Endometrial microvascular endothelial cells (primary cell): ENCODE measurements around the gene BMP2K. TPM values are rescaled to one million over a fixed set of nuclear protein-coding genes. Genes with fewer than 3 reads are reported as not detected.
"Not testable (repeated sequence)": the region's sequence is repeated elsewhere in the genome, so short reads cannot be mapped to it uniquely, and the experiment has no call there.

Experiments used
- in situ Hi-C: cut with HindIII; loops from 2 replicates; pipeline ENCODE4 v1.10.0; 2017; ENCODE audit warnings: low sequenced_read_pairs, low pct_unique_long_range_greater_than_20kb; ENCODE audit errors: inconsistent ontology term
- total RNA-seq: library from RNA; depleted of rRNA; stranded (reverse); fragments of >200 nt; gene quantifications from one replicate; pipeline ENCODE4 v1.2.3, GENCODE V29; 2015; ENCODE audit errors: inconsistent ontology term

Gene BMP2K
- total RNA-seq, 1 donor from 2014 or later = 26.7 TPM

- in situ Hi-C loops = no loop called here
Measured at GRCh38 chr4:78827191-78827590, 51.0 kb downstream of the BMP2K start.

DNA sequence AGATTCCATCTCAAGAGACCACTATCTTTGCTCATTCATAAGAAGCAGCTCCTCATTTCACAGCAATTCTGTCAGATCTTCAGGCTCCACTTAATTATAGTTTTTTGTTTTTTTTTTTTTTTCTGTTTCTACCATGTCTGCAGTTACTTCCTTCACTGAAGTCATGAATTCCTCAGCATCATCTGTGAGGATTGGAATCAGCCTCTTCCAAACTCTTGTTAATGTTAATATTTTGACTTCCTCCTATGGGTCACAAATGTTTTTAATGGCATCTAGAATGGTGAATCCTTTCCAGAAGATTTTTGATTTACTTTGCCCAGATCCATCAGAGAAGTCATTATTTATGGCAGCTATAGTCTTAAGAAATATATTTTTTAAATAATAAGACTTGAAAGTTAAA is 53.1 kb downstream of the BMP2K start:
- in situ Hi-C loops = no loop called here

- in situ Hi-C loops = not testable (repeated sequence)
Measured at GRCh38 chr4:78839676-78840075, 63.5 kb downstream of the BMP2K start.

GRCh38 chr4:78840286-78840685 is 64.1 kb downstream of the BMP2K start:
- in situ Hi-C loops = not testable (repeated sequence)

GRCh38 chr4:78845472-78845871 is 69.3 kb downstream of the BMP2K start:
- in situ Hi-C loops = no loop called here

DNA sequence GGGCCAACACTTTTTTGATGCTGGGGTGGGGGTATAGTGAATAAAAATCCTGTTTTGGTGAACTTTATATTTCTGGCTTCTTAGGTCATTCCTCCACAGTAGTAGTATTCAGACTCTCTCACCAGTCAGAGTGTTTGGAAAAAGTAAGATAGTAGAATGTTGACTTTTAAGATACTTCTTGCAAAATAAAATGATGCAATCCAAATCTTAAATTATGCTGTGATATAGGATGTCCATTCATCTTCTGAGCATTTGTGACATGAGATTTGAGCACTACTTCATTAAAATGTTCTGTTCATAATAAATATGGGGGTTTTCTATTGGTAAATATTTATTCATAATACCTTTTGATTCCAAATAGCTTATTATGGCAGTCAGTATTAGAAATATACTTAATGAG is 70.1 kb downstream of the BMP2K start:
- in situ Hi-C loops = no loop called here

- in situ Hi-C loops = loop anchor here (25.0 kb wide), 1 partner anchor 250 kb away; no protein-coding TSS in a partner anchor
Measured at GRCh38 chr4:78862314-78862737, 86.2 kb downstream of the BMP2K start.

- in situ Hi-C loops = loop anchor here (25.0 kb wide), 1 partner anchor 251 kb away; no protein-coding TSS in a partner anchor
Measured at GRCh38 chr4:78863254-78863869, 87.2 kb downstream of the BMP2K start.

DNA sequence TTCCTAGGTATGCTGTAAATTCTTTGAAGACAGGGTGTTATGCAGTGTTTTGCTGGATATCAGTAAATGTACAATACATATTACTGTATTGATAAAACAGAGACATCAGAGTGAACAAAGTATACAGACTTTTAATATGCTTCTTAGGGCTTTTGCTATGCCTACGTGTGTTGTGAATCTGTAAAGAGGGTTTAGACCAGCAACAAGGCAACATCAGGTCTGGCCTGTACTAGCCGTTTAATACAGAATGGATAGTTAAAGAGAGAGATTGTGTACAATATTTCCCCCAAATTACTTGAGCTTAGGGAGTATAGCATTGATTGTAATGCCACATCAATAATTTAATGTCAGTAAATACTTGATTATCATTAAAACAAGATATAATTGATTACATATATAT is 87.8 kb downstream of the BMP2K start:
- in situ Hi-C loops = loop anchor here (25.0 kb wide), 1 partner anchor 252 kb away; no protein-coding TSS in a partner anchor

DNA sequence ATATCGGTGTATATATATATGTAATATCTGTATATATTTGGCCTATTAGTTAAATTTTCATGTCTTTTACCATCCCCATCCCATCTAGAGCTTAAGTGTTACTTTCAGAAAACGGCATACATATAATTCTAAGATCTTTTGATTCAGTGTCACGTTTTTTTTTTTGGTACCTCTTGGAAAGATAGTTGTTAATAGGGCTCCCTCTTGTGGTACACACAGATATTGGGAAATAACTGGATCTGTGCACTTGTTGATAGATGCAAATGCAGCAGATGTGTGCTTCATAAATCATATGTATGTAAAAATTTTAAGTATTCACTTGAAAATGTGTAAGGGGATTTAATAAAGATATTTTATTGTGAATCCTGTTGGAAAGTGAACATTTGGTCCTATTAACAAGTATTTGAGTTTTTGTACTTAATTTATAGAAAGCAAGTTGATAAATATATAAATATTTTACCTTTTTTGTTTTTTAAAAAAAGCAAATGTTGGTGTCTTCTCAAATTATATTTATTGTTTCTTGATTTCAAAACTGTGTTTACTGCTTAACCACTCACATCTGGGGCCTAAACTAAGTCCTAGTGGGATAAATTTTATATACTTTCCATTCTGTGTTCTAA is 88.4 kb downstream of the BMP2K start:
- in situ Hi-C loops = loop anchor here (25.0 kb wide), 1 partner anchor 252 kb away; no protein-coding TSS in a partner anchor

DNA sequence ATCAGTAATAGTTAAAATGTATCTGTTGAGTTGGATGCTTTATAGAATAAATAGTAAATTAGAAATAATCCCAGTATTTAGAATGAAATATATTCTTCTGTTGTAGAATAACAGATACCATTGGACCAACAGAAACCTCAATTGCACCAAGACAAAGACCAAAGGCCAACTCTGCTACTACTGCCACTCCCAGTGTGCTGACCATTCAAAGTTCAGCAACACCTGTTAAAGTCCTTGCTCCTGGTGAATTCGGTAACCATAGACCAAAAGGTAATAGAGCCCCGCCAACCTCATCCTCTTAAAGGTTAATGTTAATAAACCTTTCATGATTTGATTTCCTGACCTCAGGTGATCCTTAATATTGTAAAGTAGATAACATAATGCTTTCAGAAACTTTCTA is 89.3 kb downstream of the BMP2K start:
- in situ Hi-C loops = loop anchor here (25.0 kb wide), 1 partner anchor 253 kb away; no protein-coding TSS in a partner anchor

DNA sequence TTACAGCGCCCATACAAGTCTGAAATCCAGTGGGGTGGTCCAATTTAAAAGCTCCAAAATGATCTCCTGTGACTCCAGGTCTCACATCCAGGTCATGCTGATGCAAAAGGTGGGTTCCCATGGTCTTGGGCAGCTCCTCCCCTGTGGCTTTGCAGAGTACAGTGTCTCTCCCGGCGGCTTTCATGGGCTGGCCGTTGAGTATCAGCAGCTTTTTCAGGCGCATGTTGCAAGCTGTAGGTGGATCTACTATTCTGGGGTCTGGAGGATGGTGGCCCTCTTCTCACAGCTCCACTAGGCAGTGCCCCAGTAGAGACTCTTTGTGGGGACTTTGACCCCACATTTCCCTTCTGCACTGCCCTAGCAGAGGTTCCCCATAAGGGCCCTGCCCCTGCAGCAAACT is 92.6 kb downstream of the BMP2K start:
- in situ Hi-C loops = loop anchor here (25.0 kb wide), 1 partner anchor 256 kb away; no protein-coding TSS in a partner anchor

DNA sequence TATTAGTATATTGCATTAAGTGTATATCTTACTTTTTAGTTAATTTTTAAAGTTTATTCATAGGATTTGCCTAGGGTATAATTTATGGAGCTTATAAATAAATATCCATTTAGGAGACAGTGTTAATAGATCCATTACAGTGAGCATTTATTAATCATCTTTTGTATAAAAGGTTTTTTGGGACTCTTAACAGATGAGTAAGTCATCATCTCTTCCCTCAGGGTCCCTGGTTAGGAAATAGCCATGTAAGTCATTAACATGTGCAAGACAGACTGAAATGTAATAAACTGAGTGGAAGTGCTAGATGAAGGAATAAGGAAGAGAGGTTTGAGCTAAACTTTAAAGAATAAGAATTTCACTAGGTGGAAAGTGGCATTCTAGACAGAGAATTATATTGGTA is 93.9 kb downstream of the BMP2K start:
- in situ Hi-C loops = loop anchor here (25.0 kb wide), 1 partner anchor 258 kb away; no protein-coding TSS in a partner anchor

DNA sequence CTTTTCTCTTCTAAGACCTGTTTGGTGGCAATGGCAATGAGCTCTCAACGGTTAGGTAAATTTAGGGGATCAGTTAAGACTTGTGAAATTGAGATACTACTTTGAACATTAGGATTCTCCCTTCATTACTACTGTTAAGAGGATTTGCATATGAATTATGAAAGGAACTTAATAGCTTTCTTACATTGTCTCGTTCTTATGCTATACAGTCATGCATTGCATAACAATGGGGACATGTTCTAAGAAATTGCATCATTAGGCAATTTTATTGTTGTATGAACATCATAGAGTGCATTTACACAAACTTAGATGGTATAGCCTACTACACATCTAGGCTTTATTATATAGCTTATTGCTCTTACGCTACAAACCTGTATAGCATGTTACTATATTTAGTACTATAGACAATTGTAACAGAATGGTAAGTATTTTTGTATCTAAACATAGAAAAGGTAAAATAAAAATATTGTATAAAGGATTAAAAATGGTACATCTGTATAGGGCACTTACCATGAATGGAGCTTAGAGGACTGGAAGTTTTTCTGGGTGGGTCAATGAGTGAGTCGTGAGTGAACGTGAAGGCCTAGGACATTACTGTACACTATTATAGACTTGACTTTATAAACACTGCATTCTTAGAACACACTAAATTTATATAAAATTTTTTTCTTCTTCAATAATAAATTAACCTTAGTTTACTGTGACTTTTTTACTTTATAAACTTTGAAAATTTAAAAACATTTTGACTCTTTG is 100.6 kb downstream of the BMP2K start:
- in situ Hi-C loops = no loop called here

DNA sequence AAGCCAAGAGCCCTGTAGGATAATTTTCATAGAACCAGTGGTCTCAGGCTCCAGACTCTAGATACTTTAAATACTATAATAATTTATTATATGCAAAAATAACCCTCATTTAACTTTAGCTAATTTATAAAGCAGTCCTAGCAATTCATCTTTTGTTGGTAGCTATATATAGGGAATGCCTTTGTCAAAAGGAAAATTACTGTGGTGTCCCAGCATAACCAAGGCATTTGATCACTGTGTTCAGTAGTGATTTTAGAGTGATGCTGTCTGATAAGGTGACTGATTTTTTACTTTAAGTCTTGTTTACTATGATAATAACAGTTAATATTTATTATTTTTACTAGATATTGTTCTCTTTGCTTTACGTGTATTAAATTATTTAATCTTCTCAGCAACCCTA is 101.9 kb downstream of the BMP2K start:
- in situ Hi-C loops = no loop called here

DNA sequence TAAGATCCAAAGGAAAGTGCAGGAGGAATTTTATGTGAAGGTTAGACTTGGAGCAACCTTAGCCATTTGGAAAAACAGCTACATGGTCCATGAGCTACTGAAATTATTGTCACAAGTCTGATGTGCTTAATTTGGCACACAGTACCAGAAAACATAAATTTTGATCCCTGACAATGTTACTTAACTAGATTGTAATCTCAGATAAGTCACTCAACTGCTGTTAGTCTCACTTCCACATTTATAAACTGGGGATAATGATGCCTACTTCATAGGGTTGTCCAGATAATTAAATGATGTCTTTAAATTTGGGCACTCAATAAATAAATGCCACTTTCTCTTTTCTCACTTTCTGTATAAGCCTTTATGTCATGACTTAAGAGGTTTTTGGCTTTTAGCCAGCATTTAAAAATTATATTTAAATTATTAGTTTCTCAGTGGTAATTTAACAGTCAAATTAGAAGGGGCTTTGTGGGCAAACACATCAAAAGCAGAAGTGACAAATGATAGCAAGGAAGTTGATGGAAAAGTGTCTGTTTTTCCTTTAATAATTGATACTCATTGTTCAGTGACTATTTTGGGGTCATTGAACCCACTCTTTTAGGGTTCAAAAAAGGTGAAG is 104.8 kb downstream of the BMP2K start:
- in situ Hi-C loops = no loop called here

- in situ Hi-C loops = no loop called here
Measured at GRCh38 chr4:78885598-78885997, 109.4 kb downstream of the BMP2K start.

DNA sequence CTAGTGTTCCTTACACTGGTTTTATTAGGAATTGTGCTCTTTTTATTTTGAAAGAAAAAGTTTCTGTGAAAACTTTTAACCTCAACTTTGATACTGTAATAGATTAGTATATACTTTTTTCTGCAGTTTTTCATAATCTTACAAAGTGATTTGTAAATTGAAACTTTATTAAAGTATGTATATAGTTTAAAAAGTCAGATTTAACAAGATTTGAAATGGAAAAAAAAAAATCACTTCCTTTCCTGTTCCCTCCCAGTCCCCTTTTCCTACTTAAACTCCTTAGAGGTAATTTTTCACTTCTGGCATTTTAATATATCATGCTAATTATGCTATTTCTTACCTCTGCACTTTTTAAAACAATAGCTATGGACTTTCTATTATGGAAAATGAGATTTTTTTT is 113.8 kb downstream of the BMP2K start:
- in situ Hi-C loops = no loop called here

- in situ Hi-C loops = no loop called here
Measured at GRCh38 chr4:78899302-78899701, 123.2 kb downstream of the BMP2K start.
